ENCODE measurements around the gene HEXIM1.

Gene HEXIM1

GRCh38 chr17:45148183-45149036, at the start of gene HEXIM1:
Gene HEXIM1, plus strand, starts transcription at chr17:45148475. Its CDS starts 716 bp downstream, at chr17:45149191.
- DNase-seq, result peak; percentile 99

- DNase-seq, result peak; percentile 73
Observed at GRCh38 chr17:45098869-45099616, 49.2 kb upstream of the HEXIM1 start.

- no peak for DNase-seq
Observed at GRCh38 chr17:45101546-45101882, 46.8 kb upstream of the HEXIM1 start.

- no peak for DNase-seq
Observed at GRCh38 chr17:45101883-45102811, 46.1 kb upstream of the HEXIM1 start.

GRCh38 chr17:45102856-45103255, 45.4 kb upstream of the HEXIM1 start:
- no peak for DNase-seq

GRCh38 chr17:45103269-45103795, 44.9 kb upstream of the HEXIM1 start:
- DNase-seq, result no peak

- DNase-seq, result no peak
Observed at GRCh38 chr17:45104029-45104428, 44.2 kb upstream of the HEXIM1 start.

GRCh38 chr17:45104497-45104896, 43.8 kb upstream of the HEXIM1 start:
- no peak for DNase-seq

- no peak for DNase-seq
Observed at GRCh38 chr17:45104907-45105624, 43.2 kb upstream of the HEXIM1 start.

- DNase-seq, result no peak
Observed at GRCh38 chr17:45106096-45106495, 42.2 kb upstream of the HEXIM1 start.

GRCh38 chr17:45106582-45106981, 41.7 kb upstream of the HEXIM1 start:
- no peak for DNase-seq

GRCh38 chr17:45107293-45108010, 40.8 kb upstream of the HEXIM1 start:
- no peak for DNase-seq

GRCh38 chr17:45108051-45108450, 40.2 kb upstream of the HEXIM1 start:
- no peak for DNase-seq

GRCh38 chr17:45108595-45109521, 39.4 kb upstream of the HEXIM1 start:
- DNase-seq, result no peak

GRCh38 chr17:45110676-45111611, 37.3 kb upstream of the HEXIM1 start:
- no peak for DNase-seq

GRCh38 chr17:45111850-45112249, 36.4 kb upstream of the HEXIM1 start:
- DNase-seq, result no peak

GRCh38 chr17:45112559-45113423, 35.5 kb upstream of the HEXIM1 start:
- no peak for DNase-seq

GRCh38 chr17:45113424-45113754, 34.9 kb upstream of the HEXIM1 start:
- DNase-seq, result no peak
